Right lobe of liver (tissue), 4 donors: ENCODE measurements around the gene BORCS5.

Experiments used
- POLR2A ChIP-seq: fragments of 450-650 bp; IDR thresholded peaks from one replicate; pipeline ENCODE4 v1.6.1; 2017; ENCODE audit warnings: antibody characterized with exemption, mild to moderate bottlenecking
- TF ChIP-seq, protein P1 (sequence below), 4 donors: fragments of 200-600 bp in 3 of 4; fragments of 450-650 bp in 1 of 4; IDR thresholded peaks; one replicate each; pipeline versions ENCODE4 v1.5.1 to v1.8.0; 2016 to 2022; ENCODE audit warnings: antibody characterized with exemption in 4 of 4, mild to moderate bottlenecking in 2 of 4
- donor health status: DM: no; HTN: no; CAD: no.
- donor health status: DM: no; HTN: no; CAD: no.
- donor health status: DM: no; HTN: yes; CAD: no.

DNA sequence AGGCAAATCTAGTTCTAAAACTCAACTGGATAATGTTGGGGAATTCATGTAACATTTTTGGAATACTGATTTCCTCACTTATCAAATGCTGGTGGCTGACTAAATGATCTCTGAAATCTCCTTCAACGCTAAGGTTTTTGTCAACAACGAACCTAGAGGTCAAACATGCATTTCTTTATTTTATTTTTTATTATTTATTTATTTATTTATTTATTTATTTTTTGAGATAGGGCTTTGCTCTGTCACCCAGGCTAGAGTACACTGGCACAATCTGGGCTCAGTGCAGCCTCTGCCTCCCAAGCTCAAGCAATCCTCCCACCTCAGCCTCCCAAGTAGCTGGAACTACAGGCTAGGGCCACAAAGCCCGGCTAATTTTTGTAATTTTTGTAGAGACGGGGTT is 141.3 kb downstream of the BORCS5 start:
- TF ChIP-seq, protein P1, sequence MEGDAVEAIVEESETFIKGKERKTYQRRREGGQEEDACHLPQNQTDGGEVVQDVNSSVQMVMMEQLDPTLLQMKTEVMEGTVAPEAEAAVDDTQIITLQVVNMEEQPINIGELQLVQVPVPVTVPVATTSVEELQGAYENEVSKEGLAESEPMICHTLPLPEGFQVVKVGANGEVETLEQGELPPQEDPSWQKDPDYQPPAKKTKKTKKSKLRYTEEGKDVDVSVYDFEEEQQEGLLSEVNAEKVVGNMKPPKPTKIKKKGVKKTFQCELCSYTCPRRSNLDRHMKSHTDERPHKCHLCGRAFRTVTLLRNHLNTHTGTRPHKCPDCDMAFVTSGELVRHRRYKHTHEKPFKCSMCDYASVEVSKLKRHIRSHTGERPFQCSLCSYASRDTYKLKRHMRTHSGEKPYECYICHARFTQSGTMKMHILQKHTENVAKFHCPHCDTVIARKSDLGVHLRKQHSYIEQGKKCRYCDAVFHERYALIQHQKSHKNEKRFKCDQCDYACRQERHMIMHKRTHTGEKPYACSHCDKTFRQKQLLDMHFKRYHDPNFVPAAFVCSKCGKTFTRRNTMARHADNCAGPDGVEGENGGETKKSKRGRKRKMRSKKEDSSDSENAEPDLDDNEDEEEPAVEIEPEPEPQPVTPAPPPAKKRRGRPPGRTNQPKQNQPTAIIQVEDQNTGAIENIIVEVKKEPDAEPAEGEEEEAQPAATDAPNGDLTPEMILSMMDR (IDR thresholded peaks at IDR 0.05): no peak
- TF ChIP-seq POLR2A: no peak
